ENCODE data around the gene PCDHGA6. TPM values are rescaled to one million over a fixed set of nuclear protein-coding genes. Genes with fewer than 3 reads are reported as not detected.

PCDHGA6 gene
- total and polyA plus RNA-seq, 9 of the 15 experiments (the other 6 are each of a cell fraction or from before 2014, with no cell fraction given) = 0.01 to 0.18 (median 0.09) TPM; not detected in 1

GRCh38 chr5:141349917-141350619 lies 23.6 kb upstream of the PCDHGA6 start, which contains the start of gene PCDHGB1:
PCDHGB1 (plus strand) TSS chr5:141350099; CDS start chr5:141350261, 162 bp downstream.
- peak; percentile 99 for ATAC-seq
- peaks cover 0 to 2% of the 10 kb centered on the region in 2 experiments; a peak in 2 of 5 replicates for H3K4me1 ChIP-seq (replicated peaks in 1 of 2; ENCODE audit: control insufficient read depth in 2 of 2, insufficient read depth in 2 of 2, low read length in 2 of 2)
- in situ Hi-C loops (cut with MboI) (no loop called here), intact Hi-C loops (cut with micrococcal nuclease) (no loop called here)
- H3K9ac ChIP-seq (ENCODE audit: insufficient read depth in 1 of 2, low read depth in 2 of 2, low read length in 2 of 2) = peak within 1 kb of the TSS in 1 of 2 experiments; percentile 83; a peak in 1 of 4 replicates
- H3K9me3 ChIP-seq (replicated peaks; ENCODE audit: control insufficient read depth, insufficient read depth, low read depth, low read length) = no peaks in the 10 kb centered on the region
- peaks cover 0 to 12% of the 10 kb centered on the region in 2 experiments; a peak in 3 of 5 replicates for H3K27me3 ChIP-seq (ENCODE audit: control insufficient read depth in 2 of 2, insufficient read depth in 2 of 2, low read length in 2 of 2)
- peak; percentile 44 to 75 (median 62) for DNase-seq (ENCODE audit: extremely low read depth in 1 of 4, low spot score in 3 of 4)
- H3K4me3 ChIP-seq = peak within 1 kb of the TSS; percentile 43
- H4K20me1 ChIP-seq (replicated peaks; ENCODE audit: control insufficient read depth, insufficient read depth, low read length) = no peaks in the 10 kb centered on the region
- no peaks in the 10 kb centered on the region for H3K9me1 ChIP-seq (ENCODE audit: control insufficient read depth, insufficient read depth, low read length)
- POLR2A ChIA-PET = interaction anchor here (0.5 to 1.2 kb wide), 4 partner anchors 20 to 521 kb away, joined by 3 read pairs; no protein-coding TSS in a partner anchor
- H3K27ac ChIP-seq (ENCODE audit: extremely low read depth, low read depth, low read length) = no peak within 1 kb of the TSS
- H3K79me2 ChIP-seq (ENCODE audit: control insufficient read depth, insufficient read depth, low read length) = no peaks in the 10 kb centered on the region
- BruUV-seq (replicated peaks) = TSS peak; percentile 42
- peak; percentile 86 for FAIRE-seq
- no peaks in the 10 kb centered on the region for H3K36me3 ChIP-seq (ENCODE audit: control insufficient read depth, insufficient read depth, low read length)
- CTCF ChIA-PET (ENCODE audit: low intra/inter-chr PET ratio) = interaction anchor here (0.6 to 1.5 kb wide), 7 partner anchors 12 to 1483 kb away, joined by 3 to 9 read pairs (median 4); partner anchors contain the start of gene PCDHGA2
- H2AFZ ChIP-seq (ENCODE audit: low read depth, low read length) = peak within 1 kb of the TSS; percentile 87
- peak within 1 kb of the TSS; percentile 77 for H3K4me2 ChIP-seq (ENCODE audit: insufficient read depth, low read length)
- 3% methylated on average over 29 of the region's 29 CpGs for WGBS (ENCODE audit: insufficient coverage, low coverage, missing lambda C conversion rate)
- peak; percentile 16; the same call in 1 of the 2 replicates for TF ChIP-seq REST (IDR thresholded peaks at IDR 0.05; ENCODE audit: borderline replicate concordance)
- TF ChIP-seq REST (CRISPR knock-in tag; IDR thresholded peaks at IDR 0.05; ENCODE audit: low read depth) = no peak
- TF ChIP-seq SIX5 (IDR thresholded peaks at IDR 0.05; ENCODE audit: borderline replicate concordance in 1 of 2, insufficient read depth in 1 of 2, low read depth in 1 of 2, low read length in 2 of 2) = no peak
- TF ChIP-seq RB1 (IDR thresholded peaks at IDR 0.05; ENCODE audit: low read depth) = 0 out of 2 replicates have a peak, but pooled peaks have one; percentile 11
- TF ChIP-seq ZSCAN29 (IDR thresholded peaks at IDR 0.05) = no peak
- 0 out of 3 replicates have a peak, but pooled peaks of 1 of the 2 experiments have one; percentile 17 for TF ChIP-seq CBX3 (IDR thresholded peaks at IDR 0.05; ENCODE audit: borderline replicate concordance in 1 of 2, low read length in 2 of 2)
- TF ChIP-seq ETV1 (tag; conservative IDR thresholded peaks at IDR 0.05; ENCODE audit: low read depth) = peak; percentile 43; the same call in 1 of the 2 replicates
- peak; percentile 35; the same call in 1 of the 2 replicates for TF ChIP-seq DEAF1 (CRISPR knock-in tag; IDR thresholded peaks at IDR 0.05)
- peak; percentile 37; the same call in 1 of the 2 replicates for TF ChIP-seq SPI1 (IDR thresholded peaks at IDR 0.05; ENCODE audit: borderline replicate concordance, low read depth, low read length)
- TF ChIP-seq CTBP1 (IDR thresholded peaks at IDR 0.05; ENCODE audit: borderline replicate concordance) = 0 out of 2 replicates have a peak, but pooled peaks have one; percentile 12
- TF ChIP-seq ZFX (CRISPR knock-in tag; IDR thresholded peaks at IDR 0.05) = no peak
